Calu3 (cell line): ENCODE data around the gene NANOS2. TPM values are rescaled to one million over a fixed set of nuclear protein-coding genes. Genes with fewer than 3 reads are reported as not detected.
A peak's percentile ranks its signal among the peaks of the same experiment; 100 is the strongest.

Source experiments
- BruUV-seq: library from RNA; stranded (reverse); fragments of 400-500 nt; replicated peaks from 2 replicates; lab custom pipeline; 2021; lab: Mats Ljungman, UMichigan
- CTCF ChIA-PET: fragments of 300-600 bp; sonication (Branson Sonifier 250); formaldehyde crosslinking; loops from one replicate; lab custom pipeline; 2022; ENCODE audit warnings: antibody characterized with exemption; lab: Charles Lee
- DNase-seq: peaks from one replicate; pipeline ENCODE4 v3.0.0; 2022
- H3K27ac Mint-ChIP-seq: one replicate; pipeline ENCODE4 v1.8.0; 2022; ENCODE audit warnings: mixed read lengths; ENCODE audit not compliant: unreplicated experiment
- H3K27me3 Mint-ChIP-seq: one replicate; pipeline ENCODE4 v1.8.0; 2022; ENCODE audit warnings: mixed read lengths; ENCODE audit not compliant: unreplicated experiment
- H3K36me3 Mint-ChIP-seq: one replicate; pipeline ENCODE4 v1.8.0; 2022; ENCODE audit warnings: mild to moderate bottlenecking, moderate library complexity, mixed read lengths; ENCODE audit not compliant: insufficient read depth, unreplicated experiment
- H3K4me1 Mint-ChIP-seq: one replicate; pipeline ENCODE4 v1.8.0; 2022; ENCODE audit warnings: mild to moderate bottlenecking, low read depth, mixed read lengths; ENCODE audit not compliant: unreplicated experiment
- H3K4me3 Mint-ChIP-seq: one replicate; pipeline ENCODE4 v1.8.0; 2022; ENCODE audit warnings: mild to moderate bottlenecking, low read depth, moderate library complexity, mixed read lengths; ENCODE audit not compliant: unreplicated experiment
- H3K9me3 Mint-ChIP-seq: one replicate; pipeline ENCODE4 v1.8.0; 2022; ENCODE audit warnings: low read depth, mixed read lengths; ENCODE audit not compliant: unreplicated experiment
- intact Hi-C: fragments of 100-400 bp; cut with micrococcal nuclease; formaldehyde crosslinking; loops from one replicate; pipeline ENCODE4 v1.10.0; 2022; ENCODE audit not compliant: unreplicated experiment
- total RNA-seq: library from RNA; stranded (reverse); gene quantifications from 2 replicates; pipeline ENCODE4 v1.2.3, GENCODE V29; 2022
- TF ChIP-seq, protein P1 (sequence below): fragments of 200-600 bp; IDR thresholded peaks from one replicate; pipeline ENCODE4 v1.8.0; 2022; ENCODE audit warnings: antibody characterized with exemption; ENCODE audit not compliant: unreplicated experiment

Gene NANOS2
- total RNA-seq, 1 experiment from 2014 or later, result not detected

DNA sequence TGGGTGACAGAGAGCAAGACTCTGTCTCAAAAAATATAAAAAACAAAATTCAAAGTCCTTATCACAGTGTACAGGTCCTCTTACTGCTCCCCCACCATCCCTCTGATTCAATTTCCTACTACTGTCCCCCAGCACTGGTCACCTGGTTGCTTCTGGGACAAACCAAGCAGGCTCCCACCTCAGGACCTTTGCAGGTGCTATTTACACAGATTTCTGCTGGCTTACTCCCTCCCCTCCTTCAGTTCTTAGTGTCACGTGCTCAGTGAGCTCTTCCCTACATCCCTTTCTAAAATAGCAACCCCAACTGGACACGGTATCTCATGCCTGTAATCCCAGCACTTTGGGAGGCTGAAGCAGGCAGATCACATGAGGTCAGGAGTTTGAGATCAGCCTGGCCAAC is 34.6 kb downstream of the NANOS2 start:
- DNase-seq, result no peak
- CTCF ChIA-PET, result interaction anchor here (0.7 to 4.2 kb wide), 3 partner anchors 16 to 299 kb away, joined by 3 to 56 read pairs (median 3); partner anchors contain the start of genes FOXA3 and SYMPK
- H3K4me3 Mint-ChIP-seq, result no peak overlapping the region

DNA sequence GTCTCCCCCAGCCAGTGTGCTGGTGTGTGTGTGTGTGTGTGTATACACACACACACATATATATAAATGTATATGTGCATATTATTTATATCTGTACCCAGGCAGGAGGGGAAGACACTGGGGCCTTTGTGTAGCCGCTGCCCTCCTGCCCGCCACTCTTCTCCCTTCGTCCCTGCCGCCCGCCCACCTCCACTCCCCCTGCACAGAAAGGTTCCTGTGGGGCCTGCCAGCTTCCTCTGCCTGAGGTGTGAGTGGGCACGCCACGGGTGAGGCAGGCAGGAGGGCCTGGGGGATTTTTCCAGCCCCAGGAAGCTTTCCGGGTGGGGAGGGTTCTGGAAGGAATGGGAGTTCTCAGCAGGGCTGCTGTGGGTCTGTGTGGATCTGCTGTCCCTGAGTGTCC is 35.5 kb downstream of the NANOS2 start:
- H3K9me3 Mint-ChIP-seq, result no peaks in the 10 kb centered on the region
- peak overlapping the region; percentile 25 for H3K4me3 Mint-ChIP-seq
- peak overlapping the region; percentile 35 for H3K27ac Mint-ChIP-seq
- intact Hi-C loops, result no loop called here
- CTCF ChIA-PET, result interaction anchor here (0.5 to 4.2 kb wide), 2 partner anchors 9 to 15 kb away, joined by 5 to 56 read pairs; partner anchors contain the start of genes FOXA3 and SYMPK
- H3K36me3 Mint-ChIP-seq, result peaks cover 36% of the 10 kb centered on the region
- no peak for DNase-seq
- no peaks in the 10 kb centered on the region for H3K27me3 Mint-ChIP-seq
- no TSS peak for BruUV-seq
- TF ChIP-seq, protein P1, sequence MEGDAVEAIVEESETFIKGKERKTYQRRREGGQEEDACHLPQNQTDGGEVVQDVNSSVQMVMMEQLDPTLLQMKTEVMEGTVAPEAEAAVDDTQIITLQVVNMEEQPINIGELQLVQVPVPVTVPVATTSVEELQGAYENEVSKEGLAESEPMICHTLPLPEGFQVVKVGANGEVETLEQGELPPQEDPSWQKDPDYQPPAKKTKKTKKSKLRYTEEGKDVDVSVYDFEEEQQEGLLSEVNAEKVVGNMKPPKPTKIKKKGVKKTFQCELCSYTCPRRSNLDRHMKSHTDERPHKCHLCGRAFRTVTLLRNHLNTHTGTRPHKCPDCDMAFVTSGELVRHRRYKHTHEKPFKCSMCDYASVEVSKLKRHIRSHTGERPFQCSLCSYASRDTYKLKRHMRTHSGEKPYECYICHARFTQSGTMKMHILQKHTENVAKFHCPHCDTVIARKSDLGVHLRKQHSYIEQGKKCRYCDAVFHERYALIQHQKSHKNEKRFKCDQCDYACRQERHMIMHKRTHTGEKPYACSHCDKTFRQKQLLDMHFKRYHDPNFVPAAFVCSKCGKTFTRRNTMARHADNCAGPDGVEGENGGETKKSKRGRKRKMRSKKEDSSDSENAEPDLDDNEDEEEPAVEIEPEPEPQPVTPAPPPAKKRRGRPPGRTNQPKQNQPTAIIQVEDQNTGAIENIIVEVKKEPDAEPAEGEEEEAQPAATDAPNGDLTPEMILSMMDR, result no peak
- H3K4me1 Mint-ChIP-seq, result peaks cover 60% of the 10 kb centered on the region

More for the DNA sequence above, 34.6 kb downstream of the NANOS2 start:
- Mint-ChIP-seq H3K27ac (no peak overlapping the region), H3K36me3 (peaks cover 42% of the 10 kb centered on the region), H3K9me3 (no peaks in the 10 kb centered on the region), H3K27me3 (no peaks in the 10 kb centered on the region), H3K4me1 (peaks cover 60% of the 10 kb centered on the region)
- TF ChIP-seq, protein P1, result no peak
- BruUV-seq, result no TSS peak
- intact Hi-C loops, result no loop called here

DNA sequence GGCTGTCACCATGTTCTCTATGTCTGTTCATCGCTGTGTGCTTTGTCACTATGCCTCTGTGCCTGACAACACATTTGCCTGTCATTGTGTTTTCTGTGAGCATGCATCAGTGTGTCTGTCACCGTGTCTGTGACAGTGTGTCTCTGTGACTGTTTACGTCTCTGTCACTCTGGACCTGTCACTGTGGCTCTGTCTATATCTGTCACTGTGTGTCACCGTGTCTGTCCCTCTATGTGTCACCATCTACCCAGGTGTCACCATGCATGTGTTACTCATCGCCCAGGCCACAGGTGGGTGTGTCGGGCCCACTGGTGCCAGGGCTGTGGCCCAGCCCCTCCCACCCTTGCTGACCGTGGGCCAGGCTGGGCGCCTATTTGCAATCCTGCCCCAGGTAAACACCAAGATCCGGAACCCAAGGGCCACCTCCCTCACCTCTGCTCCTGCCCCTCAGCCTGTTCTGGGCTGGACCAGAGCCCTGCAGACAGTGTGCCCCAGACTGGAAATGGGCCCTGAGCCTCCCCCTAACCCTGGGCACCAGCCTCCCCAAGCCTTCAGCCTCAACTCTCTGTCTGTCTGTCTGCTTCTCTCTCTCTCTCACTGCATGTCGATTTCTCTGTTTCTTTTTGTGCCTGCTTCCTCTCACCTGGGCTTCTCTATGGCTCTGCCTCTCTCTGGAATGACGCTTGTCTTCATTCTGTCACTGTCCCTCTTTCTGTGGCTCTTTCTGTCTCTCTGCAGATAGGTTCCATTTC is 36.4 kb downstream of the NANOS2 start:
- TF ChIP-seq, protein P1, result no peak
- H3K4me1 Mint-ChIP-seq, result peaks cover 55% of the 10 kb centered on the region
- intact Hi-C loops, result no loop called here
- peak overlapping the region; percentile 35 for H3K27ac Mint-ChIP-seq
- H3K27me3 Mint-ChIP-seq, result no peaks in the 10 kb centered on the region
- no TSS peak for BruUV-seq
- peak overlapping the region; percentile 25 for H3K4me3 Mint-ChIP-seq
- DNase-seq, result peak; percentile 76
- CTCF ChIA-PET, result interaction anchor here (0.5 kb wide), 1 partner anchor 9 kb away, joined by 5 read pairs; no protein-coding TSS in a partner anchor
- peaks cover 29% of the 10 kb centered on the region for H3K36me3 Mint-ChIP-seq
- H3K9me3 Mint-ChIP-seq, result no peaks in the 10 kb centered on the region

DNA sequence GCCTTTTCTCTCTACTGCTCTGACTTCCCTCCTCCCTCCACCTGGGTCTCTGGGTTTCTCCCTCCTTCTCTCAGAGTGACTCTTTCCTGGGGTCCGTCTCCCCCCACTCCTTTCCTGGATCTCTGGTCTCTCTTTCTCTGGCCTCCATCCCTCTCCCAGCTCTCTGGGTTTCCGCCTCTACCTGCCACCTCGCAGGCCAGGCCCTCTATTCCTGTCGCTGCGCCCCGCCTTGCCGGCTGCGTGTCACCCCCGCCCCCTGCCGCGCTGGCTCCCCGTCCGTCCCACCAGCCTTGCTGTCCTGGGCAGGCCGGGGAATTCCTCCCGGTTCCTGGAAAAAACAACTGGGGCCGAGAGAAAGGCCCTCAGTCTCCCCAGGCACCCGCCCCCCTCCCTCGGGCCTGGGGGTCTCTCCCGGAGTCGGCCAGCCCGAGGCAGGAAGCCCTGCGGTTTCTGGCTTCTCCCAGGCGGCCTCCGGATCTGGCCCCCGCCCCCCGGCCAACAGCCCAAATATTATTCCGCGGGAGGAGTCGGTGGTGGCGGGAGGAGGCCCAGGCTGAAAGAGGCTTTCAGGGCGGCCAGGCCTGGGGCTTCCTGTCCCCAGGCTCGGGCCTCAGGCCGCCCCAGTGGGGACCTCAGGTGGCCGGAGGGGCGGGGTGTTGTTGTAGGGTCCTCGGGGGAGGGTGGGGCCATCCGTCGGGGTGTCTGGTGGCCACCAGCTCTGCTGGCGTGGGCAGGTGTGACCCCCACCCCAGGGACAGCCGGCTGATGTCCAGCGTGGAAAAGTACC is 38.0 kb downstream of the NANOS2 start:
- H3K36me3 Mint-ChIP-seq, result peaks cover 16% of the 10 kb centered on the region
- H3K4me1 Mint-ChIP-seq, result peaks cover 44% of the 10 kb centered on the region
- DNase-seq, result no peak
- H3K27me3 Mint-ChIP-seq, result no peaks in the 10 kb centered on the region
- no peaks in the 10 kb centered on the region for H3K9me3 Mint-ChIP-seq
- TF ChIP-seq, protein P1, result no peak
- H3K27ac Mint-ChIP-seq, result no peak overlapping the region
- no peak overlapping the region for H3K4me3 Mint-ChIP-seq
- BruUV-seq, result no TSS peak
- intact Hi-C loops, result no loop called here
- CTCF ChIA-PET, result no interaction called here
